Neural cell (in vitro differentiated cells): ENCODE data around the gene CD300H.

Source experiments
- CTCF ChIP-seq: fragments of 450-650 bp; IDR thresholded peaks from 2 replicates; pipeline ENCODE4 v1.5.1; 2014; ENCODE audit warnings: antibody characterized with exemption, mild to moderate bottlenecking, moderate library complexity; ENCODE audit not compliant: poor library complexity, severe bottlenecking
- SMC3 ChIP-seq: fragments of 450-650 bp; conservative IDR thresholded peaks from 2 replicates; pipeline ENCODE4 v1.6.1; 2014; ENCODE audit warnings: antibody characterized with exemption, mild to moderate bottlenecking, moderate library complexity; ENCODE audit not compliant: poor library complexity

GRCh38 chr17:74516561-74517328 is 50.6 kb downstream of the CD300H start:
- TF ChIP-seq SMC3 (no peak), CTCF (no peak)
